Amygdala (tissue), 56 donors: ENCODE measurements around the gene PRUNE1.

Experiments used
- DNase-seq, 56 donors: peaks; one replicate each; lab custom pipeline; 2025; lab: John Stamatoyannopoulos, UW

PRUNE1 gene

DNA sequence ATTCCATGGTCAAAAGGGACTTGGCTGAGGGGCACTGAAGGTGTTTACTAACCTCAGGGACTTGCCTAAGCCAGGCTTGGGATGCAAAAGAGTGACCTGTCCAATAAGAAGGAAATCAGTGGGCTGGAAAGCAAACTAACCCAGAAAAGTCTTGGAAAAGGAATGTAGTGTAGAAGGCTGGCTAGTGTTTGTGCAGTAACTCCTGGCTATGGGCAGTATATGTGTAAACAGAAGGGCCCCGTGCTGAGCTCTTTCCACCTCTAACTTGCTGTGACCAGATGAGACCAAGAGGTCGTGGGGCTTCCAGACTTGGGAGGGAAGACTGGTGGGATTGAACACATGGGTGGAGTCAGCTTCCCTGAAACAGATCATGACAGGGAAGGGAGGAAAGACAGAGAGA is 5.6 kb upstream of the PRUNE1 start:
- no peak for DNase-seq

DNA sequence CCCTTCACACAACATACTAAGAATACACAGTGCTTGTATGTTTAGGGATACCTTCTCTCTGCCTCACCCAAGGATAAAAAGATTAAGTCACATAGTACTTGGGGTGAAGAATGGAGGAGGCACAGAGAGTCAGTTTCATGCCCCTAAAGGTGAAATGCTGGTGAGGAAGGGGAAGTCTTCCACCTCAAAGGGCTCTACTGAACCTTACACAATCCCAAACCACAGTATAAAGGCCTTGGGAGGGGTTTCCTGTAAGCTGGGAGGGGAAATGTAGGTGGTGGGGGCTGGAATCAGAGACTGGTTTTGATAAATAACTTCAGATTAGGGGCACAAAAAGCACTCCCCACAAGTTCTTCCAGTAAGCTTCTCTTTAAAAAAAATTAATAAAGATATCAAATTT is 5.1 kb upstream of the PRUNE1 start:
- no peak for DNase-seq

DNA sequence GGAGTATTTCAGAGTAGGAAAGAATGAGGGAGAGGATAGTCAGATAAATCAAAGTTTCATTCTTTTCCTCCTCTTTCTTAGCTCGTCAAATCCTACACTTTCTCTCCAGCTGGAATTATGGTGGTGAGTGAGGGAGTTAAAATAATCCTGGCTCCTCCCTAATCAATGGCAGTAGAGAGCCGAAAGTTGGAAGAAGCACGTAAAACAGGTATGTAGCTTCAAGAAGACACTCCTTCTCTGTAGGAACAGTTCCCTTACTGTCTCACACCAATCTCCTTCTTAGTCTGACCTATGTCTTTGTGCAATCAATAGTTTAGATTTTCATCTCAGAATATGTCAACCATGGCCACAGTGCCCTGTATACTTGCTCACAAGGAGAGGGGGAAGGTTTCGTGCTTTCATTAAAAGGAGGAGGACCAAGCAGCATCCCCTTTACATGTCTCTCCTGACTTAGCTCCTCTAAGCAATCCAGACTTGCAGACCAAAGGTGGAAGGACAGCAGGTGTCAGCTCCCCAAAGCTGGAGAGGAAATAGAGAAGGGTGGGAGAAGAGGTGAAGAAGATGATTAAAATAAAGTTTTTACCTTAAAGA is 2.4 kb upstream of the PRUNE1 start:
- peak in 1 of 56 donors; percentile 29 for DNase-seq

DNA sequence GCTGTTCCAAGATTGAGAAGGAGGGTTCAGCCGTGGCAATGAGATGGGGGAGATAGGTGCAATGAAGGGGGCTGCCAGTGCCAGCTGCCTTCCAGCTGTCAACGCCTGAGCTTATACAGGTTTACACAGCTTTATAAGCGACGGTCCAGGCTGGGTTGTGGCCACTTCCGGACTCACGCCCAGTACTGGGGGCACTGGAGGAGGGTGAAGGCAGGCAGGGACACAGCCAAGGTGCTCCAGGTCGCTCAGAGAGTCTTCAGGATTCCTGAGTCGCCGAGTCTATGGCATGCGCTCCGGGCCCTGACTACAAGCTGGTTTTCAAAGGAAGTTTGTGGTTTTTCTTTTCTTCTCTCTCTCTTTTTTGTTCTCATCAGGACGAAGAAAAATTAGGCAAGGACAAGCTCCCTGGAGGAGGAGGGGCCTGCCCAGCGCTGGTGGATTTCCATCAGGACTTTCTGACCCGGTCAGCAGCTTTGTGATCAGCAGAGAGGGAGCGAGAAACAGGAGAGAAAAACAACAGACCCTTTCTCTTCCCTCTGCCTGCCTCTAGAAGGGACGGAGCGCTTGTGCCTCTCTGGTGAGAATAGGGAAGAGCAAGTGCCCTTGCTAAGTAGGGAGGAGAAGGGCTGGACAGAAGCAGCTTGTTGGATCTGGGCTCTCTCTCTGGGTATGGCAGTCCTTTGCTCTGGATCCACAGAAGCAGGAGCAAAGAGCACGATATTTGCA is 1.8 kb upstream of the PRUNE1 start, which contains the start of gene MINDY1:
MINDY1 (minus strand) TSS at position 576 of the 726 bp plus-strand sequence. CDS start 4,285 bp downstream, outside the sequence.
- DNase-seq: peak in 53 of 56 donors; percentile 17 to 91 (median 68)

DNA sequence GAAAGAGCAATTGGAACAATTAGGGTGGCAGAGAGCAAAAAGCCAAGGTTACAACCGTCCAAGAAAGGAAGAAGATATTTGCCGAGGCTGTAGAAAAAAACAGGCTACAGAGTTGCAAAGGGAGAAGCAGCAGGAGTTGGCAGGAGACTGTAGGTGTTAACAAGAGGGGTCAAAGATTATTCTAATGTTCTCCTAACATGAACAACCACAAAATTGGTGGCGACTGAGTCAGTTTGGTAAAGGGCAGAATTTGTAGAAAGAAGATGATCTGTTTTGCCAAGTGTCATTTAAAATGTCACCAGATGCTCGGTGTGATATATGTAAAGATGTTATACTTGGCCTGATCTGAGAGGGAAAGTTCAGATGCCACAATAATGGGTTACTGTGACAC is 401 bp upstream of the PRUNE1 start:
- DNase-seq: no peak

DNA sequence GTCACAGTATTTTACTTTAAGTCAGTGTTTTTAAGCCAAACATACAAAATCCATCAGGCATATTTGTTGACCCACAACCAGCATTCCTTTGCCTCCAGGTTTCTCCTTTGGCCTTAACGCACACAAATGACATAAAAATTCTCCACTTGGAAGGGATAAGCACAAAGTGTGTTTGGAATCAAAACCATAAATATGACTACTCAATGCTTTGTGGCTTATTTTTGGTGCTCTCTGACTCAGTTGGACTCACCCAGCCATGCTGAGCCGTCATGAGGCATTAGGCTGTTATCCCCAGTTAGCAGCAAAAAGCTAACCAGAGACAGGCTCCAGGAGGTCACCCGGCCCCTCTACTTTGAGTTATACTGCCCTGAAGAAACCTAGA is 948 bp downstream of the PRUNE1 start:
- no peak for DNase-seq

DNA sequence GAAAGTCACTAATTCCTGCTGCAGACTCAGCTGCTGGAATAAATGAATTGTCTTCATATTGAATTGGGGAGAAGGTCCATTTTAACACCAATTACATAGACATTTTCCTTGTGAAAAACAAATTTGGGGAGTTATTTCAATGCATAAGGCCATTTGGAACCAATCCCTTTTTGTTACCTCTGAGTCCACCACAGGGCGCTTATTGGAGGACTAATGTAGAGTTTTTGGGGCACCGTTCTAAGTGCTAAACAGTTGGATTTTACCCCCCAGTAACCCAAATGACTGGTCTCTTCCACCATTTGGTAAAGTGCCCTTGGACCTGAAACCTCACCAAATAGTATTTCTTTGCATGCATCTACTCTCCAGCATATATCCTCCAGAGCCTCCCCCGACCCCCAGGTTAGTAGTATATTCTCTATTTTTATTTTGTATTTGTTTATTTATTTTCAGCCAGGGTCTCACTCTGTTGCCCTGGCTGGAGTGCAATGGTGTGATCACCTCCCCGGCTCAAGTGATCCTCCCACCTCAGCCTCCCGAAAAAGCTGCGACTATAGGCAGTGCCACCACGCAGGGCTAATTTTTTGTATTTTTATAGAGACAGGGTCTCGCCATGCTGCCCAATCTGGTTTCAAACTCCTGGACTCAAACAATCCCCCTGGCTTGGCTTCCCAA is 1.6 kb downstream of the PRUNE1 start:
- DNase-seq: no peak

DNA sequence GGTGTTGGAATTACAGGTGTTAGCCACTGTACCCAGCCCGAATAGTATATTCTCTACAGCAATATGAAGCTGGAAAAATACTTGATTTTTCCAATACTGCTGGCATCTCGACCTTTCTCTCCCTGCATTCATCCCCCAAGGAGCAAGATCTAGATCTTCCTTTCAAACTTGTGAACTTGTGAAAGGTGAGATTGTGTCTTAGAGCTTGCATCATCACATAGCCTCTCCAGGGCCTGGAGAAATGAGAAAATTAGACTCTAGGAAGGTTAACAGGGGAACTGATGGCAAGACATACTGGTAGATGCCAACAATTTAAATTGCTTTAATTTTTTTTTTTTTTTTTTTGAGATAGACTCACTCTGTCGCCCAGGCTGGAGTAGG is 2.1 kb downstream of the PRUNE1 start:
- no peak for DNase-seq

DNA sequence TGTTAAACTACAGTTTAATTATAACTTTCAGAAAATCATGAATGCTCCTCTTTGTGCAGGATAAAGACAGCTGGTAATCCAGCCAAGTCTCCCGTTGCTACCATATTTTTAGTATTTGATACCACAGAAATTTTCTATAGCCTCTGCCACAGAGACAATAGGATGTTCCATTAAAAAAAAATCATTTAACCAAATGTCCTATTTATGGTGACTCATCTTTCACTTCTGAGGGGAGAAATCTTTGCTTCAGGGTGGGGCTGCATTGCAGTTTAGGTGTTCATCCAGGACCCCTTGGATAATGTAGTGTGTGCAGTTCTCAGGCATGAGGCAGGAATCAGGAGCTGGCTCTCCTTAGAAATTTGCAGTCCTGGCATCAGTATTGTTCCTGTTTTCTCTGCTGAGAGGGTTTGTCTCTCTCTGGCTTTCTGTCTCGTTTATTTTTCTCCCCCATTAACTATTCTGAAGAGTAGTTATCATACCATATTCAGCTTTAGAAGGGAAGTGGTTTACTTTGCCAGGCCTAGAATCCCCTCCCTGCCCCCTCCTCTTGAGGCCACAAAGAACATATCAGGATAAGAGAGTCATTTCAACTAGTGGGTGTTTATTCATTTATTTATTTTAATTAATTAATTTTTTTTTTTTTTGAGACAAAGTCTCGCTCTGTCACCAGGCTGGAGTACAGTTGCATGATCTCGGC is 3.1 kb downstream of the PRUNE1 start:
- no peak for DNase-seq

DNA sequence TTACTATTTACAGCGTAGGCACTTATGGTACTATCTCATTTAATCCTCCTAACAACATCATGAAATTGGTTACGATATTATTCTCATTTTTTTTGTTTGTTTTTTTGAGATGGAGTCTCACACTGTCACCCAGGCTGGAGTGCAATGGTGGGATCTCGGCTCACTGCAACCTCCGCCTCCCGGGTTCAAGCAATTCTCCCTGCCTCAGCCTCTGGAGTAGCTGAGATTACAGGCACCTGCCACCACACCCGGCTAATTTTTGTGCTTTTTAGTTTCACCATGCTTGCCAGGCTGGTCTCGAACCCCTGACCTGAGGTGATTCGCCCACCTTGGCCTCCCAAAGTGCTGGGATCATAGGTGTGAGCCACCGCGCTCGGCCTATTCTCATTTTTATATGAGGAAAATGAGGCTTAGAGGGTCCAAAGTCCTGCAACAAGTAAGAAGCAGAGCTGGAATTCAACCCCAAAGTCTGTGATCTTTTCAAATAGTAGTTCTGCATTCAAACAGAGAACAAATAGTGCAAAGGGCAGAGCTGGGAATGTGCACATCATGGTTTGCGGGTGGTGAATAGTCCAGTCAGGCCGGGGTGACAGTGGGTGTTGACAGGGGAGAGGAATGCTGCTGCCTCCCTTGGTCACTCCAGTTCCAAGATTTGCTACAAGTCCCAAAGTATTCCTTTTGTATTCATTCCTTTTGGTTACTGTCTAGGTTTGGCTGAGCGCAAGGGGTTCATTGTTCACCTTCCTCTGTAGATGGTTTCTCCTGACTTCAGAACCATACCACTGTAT is 4.6 kb downstream of the PRUNE1 start:
- DNase-seq: no peak

DNA sequence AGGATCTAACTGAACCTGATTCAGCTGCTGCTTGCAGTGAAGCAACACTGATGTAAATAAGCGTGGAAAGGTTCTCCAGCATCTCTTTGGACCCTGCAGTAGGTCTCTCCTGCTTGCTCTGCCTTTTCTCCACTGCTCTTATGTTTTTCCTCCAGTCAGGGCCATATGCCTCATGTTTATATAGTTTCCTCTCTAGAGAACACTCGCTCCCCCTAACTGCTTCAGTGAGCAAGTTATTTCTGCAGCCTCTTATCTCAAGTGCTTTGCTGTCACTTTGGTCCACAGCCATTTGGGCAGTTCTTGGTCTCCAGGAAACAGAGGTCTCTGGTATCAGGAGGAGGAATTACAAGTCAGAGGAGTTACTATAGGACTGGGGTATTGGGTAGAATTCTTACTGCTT is 5.3 kb downstream of the PRUNE1 start:
- no peak for DNase-seq

DNA sequence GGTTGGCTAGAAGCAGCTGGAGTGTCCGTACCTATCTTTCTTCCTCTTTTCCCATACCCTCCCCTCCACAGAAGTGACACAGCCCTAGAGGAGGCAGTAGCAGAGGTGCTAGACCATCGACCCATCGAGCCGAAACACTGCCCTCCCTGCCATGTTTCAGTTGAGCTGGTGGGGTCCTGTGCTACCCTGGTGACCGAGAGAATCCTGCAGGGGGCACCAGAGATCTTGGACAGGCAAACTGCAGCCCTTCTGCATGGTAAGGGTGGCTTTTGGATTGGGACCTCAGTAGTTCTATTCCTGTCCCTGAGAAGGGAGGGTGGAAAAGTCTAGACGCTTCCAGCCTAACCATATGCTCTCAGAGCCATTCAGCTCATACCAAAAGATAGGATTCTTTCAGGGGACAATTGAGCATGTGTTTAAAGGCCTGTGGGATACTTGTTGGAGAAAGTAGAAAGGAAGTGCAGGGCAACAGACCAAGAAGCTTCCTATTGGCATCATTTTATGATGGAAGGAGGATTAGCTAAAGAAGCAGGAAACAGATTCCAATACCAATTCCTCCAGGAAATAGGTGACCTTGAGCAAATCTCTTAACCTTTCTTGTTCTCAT is 16.4 kb downstream of the PRUNE1 start:
- DNase-seq: peak in 54 of 56 donors; percentile 5 to 86 (median 56)

DNA sequence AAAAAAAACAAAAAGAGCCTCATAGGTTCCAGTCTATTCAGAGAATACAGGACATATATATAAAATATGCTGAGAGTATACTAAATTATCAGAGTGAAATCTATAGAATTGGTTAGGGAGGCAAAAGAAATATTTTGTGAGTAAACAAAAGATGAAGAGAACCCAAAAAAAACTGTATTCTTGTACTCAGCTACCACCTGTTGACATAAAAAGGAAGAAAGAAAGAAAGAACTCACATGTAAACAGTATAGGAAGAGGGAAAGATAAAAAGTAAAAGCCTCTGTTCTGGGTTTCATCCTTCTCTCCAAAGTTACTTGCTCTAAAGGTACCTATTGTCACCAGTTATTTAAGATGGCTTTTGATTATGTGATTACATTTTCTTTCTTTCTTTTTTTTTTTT is 18.2 kb downstream of the PRUNE1 start:
- no peak for DNase-seq

DNA sequence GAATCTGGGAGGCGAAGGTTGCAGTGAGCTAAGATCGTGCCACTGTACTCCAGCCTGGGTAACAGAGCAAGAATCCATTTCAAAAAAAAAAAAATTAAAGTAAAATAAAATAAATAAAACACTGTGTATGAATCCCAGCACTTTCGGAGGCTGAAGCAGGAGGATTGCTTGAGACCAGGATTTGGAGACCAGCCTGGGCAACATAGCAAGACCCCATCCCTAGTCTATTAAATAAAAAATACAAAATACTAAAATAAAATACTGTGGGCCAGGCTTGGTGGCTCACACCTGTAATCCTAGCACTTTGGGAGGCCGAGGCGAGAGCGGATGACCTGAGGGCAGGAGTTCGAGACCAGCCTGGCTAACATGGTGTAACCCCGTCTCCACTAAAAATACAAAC is 23.9 kb downstream of the PRUNE1 start:
- no peak for DNase-seq

DNA sequence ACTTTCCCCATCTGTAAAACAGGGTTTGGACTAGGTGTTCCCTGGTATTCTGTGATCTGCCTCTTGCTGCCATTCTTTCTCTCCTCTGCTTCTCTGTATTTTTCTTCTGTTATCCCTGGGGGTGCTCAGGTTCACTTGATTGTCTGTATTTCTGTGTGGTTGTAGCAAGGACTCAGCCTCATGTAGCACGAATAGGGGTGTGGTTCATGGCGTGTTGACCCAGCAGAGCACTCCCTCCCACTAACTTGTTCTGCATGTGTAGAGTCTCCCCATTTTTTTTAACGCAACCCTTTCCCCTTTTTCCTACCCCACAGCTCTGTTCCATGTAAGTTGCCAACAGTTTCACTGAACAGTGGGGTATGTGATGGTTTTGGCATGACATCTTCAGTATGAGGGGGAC is 26.9 kb downstream of the PRUNE1 start:
- no peak for DNase-seq

DNA sequence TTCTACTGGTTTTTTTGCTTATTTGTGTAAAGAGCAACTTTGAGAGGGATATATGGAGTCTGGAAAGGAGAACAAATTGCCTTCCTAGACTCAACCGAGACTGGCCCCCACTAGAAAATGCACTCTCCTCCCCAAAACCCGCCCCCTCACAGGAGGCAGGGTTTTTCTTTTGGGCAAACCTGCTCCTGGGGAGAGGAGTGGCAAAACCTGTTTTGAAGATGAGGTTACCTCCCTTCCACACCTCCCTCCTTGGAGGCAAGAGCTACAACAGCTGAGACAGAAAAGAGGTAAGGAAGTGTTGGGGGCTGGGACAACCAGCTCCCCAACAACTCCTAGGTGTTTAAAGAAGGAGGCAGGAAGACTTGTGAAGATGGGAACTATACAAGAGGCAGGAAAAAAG is 28.1 kb downstream of the PRUNE1 start, which contains the start of gene BNIPL:
BNIPL (plus strand) TSS at position 231 of the 400 bp plus-strand sequence; CDS start at position 371, 140 bp downstream.
- no peak for DNase-seq

DNA sequence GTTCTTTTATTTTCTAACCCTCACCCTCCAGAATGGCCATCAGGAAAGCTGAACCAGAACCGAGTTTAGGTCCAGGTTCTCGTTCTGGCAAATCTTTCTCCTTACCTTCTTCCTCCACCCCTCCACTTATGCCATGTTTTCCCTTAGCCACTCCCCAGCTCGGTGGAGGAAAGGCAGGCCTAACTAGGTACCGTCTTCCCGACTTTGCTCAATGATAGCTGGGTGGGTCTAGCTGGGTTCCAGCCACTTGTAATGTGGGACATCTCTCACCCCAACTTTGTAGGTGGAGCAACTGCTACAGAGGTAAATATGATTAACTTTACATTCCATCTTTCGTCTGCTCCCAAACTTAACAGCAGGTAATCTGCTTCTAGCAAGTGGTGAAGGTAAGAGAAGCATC is 28.8 kb downstream of the PRUNE1 start:
- no peak for DNase-seq

DNA sequence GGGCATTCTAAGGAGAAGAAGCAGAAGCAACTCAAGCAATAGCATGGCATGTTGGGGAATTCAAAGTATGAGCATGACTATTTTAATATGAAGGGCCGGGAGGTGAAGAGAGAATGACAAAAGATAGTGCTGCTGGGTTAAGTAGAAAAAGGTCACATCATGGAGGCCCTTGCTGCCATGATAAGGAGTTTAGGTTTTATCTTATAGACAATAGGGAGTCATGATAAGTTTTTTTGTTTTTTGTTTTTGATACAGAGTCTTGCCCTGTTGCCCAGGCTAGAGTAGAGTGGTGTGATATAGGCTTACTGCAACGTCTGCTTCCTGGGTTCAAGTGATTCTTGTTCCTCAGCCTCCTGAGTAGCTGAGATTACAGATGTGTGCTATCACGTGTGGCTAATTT is 31.3 kb downstream of the PRUNE1 start:
- no peak for DNase-seq

DNA sequence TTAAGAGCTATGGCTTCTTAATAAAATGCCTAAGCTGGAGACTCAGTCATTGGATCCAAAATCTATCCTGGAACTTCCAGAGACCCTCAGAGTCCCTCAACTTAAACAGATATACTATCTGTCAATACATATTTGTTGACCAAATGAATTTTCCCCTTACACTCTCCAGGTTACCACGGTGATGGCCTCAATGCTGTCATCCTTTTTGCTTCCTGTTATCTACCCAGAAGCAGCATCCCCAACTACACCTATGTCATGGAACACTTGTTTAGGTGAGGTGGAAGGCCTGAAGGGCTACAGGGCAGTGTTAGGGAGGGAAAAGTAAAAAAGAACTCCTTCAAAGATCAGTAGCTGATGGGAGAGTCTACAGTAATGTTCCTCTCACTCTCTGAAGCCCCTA is 34.9 kb downstream of the PRUNE1 start:
- DNase-seq: no peak

DNA sequence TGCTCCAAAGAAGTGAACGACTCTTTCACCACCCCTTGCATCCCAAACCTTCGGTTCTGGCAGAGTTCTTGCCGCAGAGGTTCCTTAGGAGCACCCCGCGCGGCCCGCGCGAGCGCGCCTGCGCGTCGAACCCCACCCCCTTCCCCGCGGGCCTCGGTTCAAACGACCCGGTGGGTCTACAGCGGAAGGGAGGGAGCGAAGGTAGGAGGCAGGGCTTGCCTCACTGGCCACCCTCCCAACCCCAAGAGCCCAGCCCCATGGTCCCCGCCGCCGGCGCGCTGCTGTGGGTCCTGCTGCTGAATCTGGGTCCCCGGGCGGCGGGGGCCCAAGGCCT is 39.3 kb downstream of the PRUNE1 start, which contains the start of gene C1orf56:
C1orf56 (plus strand) TSS at position 161 of the 334 bp plus-strand sequence; CDS start at position 258, 97 bp downstream.
- peak in 51 of 56 donors; percentile 16 to 80 (median 59) for DNase-seq
